Activated T-cell treated with anti-CD3 and anti-CD28 coated beads, Interleukin-2, amount 50 U/mL, for 24 hours (primary cell): ENCODE results near the gene ATAD1.
"Not testable (repeated sequence)": the region's sequence is repeated elsewhere in the genome, so short reads cannot be mapped to it uniquely, and the experiment has no call there.

ENCODE experiments used
- DNase-seq: peaks from one replicate; pipeline ENCODE4 v3.0.0-alpha.2; 2020
- H3K27ac Mint-ChIP-seq: 2 replicates; pipeline ENCODE4 v1.8.0; 2020; ENCODE audit warnings: mild to moderate bottlenecking, mixed read lengths
- H3K27me3 Mint-ChIP-seq: 2 replicates; pipeline ENCODE4 v1.8.0; 2020; ENCODE audit warnings: mixed read lengths
- H3K36me3 Mint-ChIP-seq: 2 replicates; pipeline ENCODE4 v1.8.0; 2020; ENCODE audit warnings: low read depth, mixed read lengths
- H3K4me1 Mint-ChIP-seq: 2 replicates; pipeline ENCODE4 v1.8.0; 2020; ENCODE audit warnings: low read depth, mixed read lengths
- H3K4me3 Mint-ChIP-seq: 2 replicates; pipeline ENCODE4 v1.8.0; 2020; ENCODE audit warnings: mild to moderate bottlenecking, moderate library complexity, mixed read lengths
- H3K9me3 Mint-ChIP-seq: 2 replicates; pipeline ENCODE4 v1.8.0; 2020; ENCODE audit warnings: mixed read lengths

ATAD1 gene

GRCh38 chr10:87801813-87802435 is 16.1 kb downstream of the ATAD1 start:
- peaks cover 93% of the 10 kb centered on the region for H3K36me3 Mint-ChIP-seq
- H3K27ac Mint-ChIP-seq, H3K27me3 Mint-ChIP-seq, H3K4me3 Mint-ChIP-seq, DNase-seq: not testable (repeated sequence)
- H3K9me3 Mint-ChIP-seq = peaks cover 27% of the 10 kb centered on the region
- peaks cover 58% of the 10 kb centered on the region for H3K4me1 Mint-ChIP-seq

- Mint-ChIP-seq H3K27ac (no peak overlapping the region), H3K4me3 (no peak overlapping the region), H3K9me3 (peaks cover 25% of the 10 kb centered on the region), H3K36me3 (peaks cover 90% of the 10 kb centered on the region), H3K4me1 (peaks cover 56% of the 10 kb centered on the region), H3K27me3 (no peaks in the 10 kb centered on the region)
- no peak for DNase-seq
Measured at GRCh38 chr10:87799860-87800259, 18.2 kb downstream of the ATAD1 start.

DNA sequence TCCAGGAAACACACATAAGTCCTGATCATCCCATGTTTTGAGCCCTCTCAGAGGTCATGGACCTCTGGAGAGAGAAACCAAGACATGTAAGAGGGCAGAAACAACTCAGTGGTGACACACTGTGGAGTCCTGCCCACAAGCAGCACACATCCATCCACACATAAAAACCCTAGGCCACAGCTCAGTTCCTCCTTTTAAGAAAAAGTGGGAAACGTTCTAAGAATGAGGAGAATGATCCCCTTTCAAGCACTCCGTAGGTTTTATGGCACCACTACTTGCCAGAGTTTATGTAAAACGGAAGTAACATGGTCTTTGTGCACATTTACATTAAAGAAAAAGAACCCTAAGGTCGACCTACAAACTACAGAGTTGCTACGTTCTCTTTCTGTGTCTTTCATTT is 19.9 kb downstream of the ATAD1 start:
- no peaks in the 10 kb centered on the region for H3K27me3 Mint-ChIP-seq
- H3K36me3 Mint-ChIP-seq = peaks cover 89% of the 10 kb centered on the region
- no peak overlapping the region for H3K4me3 Mint-ChIP-seq
- no peak overlapping the region for H3K27ac Mint-ChIP-seq
- peaks cover 61% of the 10 kb centered on the region for H3K4me1 Mint-ChIP-seq
- peaks cover 16% of the 10 kb centered on the region for H3K9me3 Mint-ChIP-seq
- DNase-seq = no peak

- Mint-ChIP-seq H3K4me3 (no peak overlapping the region), H3K36me3 (peaks cover 88% of the 10 kb centered on the region), H3K9me3 (no peaks in the 10 kb centered on the region), H3K4me1 (peaks cover 58% of the 10 kb centered on the region), H3K27ac (peak overlapping the region; percentile 55), H3K27me3 (no peaks in the 10 kb centered on the region)
- no peak for DNase-seq
Measured at GRCh38 chr10:87794285-87794684, 23.7 kb downstream of the ATAD1 start.

GRCh38 chr10:87790185-87790584 is 27.8 kb downstream of the ATAD1 start:
- no peaks in the 10 kb centered on the region for H3K9me3 Mint-ChIP-seq
- DNase-seq = no peak
- no peak overlapping the region for H3K4me3 Mint-ChIP-seq
- H3K36me3 Mint-ChIP-seq = peaks cover 88% of the 10 kb centered on the region
- H3K4me1 Mint-ChIP-seq = peaks cover 27% of the 10 kb centered on the region
- no peaks in the 10 kb centered on the region for H3K27me3 Mint-ChIP-seq
- H3K27ac Mint-ChIP-seq = no peak overlapping the region

GRCh38 chr10:87786421-87786820 is 31.6 kb downstream of the ATAD1 start:
- H3K4me1 Mint-ChIP-seq = peaks cover 10% of the 10 kb centered on the region

GRCh38 chr10:87782721-87783120 is 35.3 kb downstream of the ATAD1 start:
- Mint-ChIP-seq H3K36me3 (peaks cover 84% of the 10 kb centered on the region), H3K27me3 (no peaks in the 10 kb centered on the region)
- no peak for DNase-seq

More at GRCh38 chr10:87786421-87786820, 31.6 kb downstream of the ATAD1 start:
- H3K9me3 Mint-ChIP-seq = no peaks in the 10 kb centered on the region
- no peaks in the 10 kb centered on the region for H3K27me3 Mint-ChIP-seq
- H3K36me3 Mint-ChIP-seq = peaks cover 87% of the 10 kb centered on the region
- H3K27ac Mint-ChIP-seq = no peak overlapping the region
- DNase-seq = no peak
- H3K4me3 Mint-ChIP-seq = no peak overlapping the region

DNA sequence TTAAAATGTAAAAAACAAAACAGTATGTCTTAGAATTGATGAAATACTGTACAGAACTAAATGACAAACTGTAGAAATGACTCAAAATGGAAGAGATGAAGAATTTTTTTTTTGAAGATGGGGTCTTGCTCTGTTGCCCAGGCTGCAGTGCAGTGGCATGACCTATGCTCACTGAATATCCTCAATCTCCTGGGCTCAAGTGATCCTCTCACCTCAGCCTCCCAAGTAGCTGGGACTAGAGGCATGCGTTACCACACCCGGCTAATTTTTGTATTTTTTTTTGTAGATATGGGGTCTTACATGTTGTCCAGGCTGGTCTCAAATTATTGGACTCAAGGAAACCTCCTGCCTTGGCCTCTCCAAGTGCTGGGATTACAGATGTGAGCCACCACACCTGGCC is 36.5 kb downstream of the ATAD1 start:
- no peak overlapping the region for H3K4me3 Mint-ChIP-seq
- no peaks in the 10 kb centered on the region for H3K9me3 Mint-ChIP-seq
- H3K27me3 Mint-ChIP-seq = no peaks in the 10 kb centered on the region
- H3K36me3 Mint-ChIP-seq = peaks cover 84% of the 10 kb centered on the region
- peaks cover 12% of the 10 kb centered on the region for H3K4me1 Mint-ChIP-seq
- H3K27ac Mint-ChIP-seq = no peak overlapping the region
- DNase-seq = no peak

More at GRCh38 chr10:87782721-87783120, 35.3 kb downstream of the ATAD1 start:
- Mint-ChIP-seq H3K4me1 (peaks cover 12% of the 10 kb centered on the region), H3K4me3 (no peak overlapping the region), H3K9me3 (no peaks in the 10 kb centered on the region), H3K27ac (no peak overlapping the region)

GRCh38 chr10:87776328-87776727 is 41.7 kb downstream of the ATAD1 start:
- Mint-ChIP-seq H3K27ac (peak overlapping the region; percentile 68), H3K4me3 (no peak overlapping the region), H3K27me3 (no peaks in the 10 kb centered on the region), H3K9me3 (no peaks in the 10 kb centered on the region), H3K36me3 (peaks cover 74% of the 10 kb centered on the region), H3K4me1 (peaks cover 10% of the 10 kb centered on the region)
- no peak for DNase-seq

- Mint-ChIP-seq H3K27ac (peak overlapping the region; percentile 68), H3K4me1 (peaks cover 9% of the 10 kb centered on the region), H3K4me3 (no peak overlapping the region), H3K36me3 (peaks cover 71% of the 10 kb centered on the region), H3K9me3 (no peaks in the 10 kb centered on the region), H3K27me3 (no peaks in the 10 kb centered on the region)
- DNase-seq = no peak
Measured at GRCh38 chr10:87775766-87776165, 42.3 kb downstream of the ATAD1 start.

- no peak overlapping the region for H3K4me3 Mint-ChIP-seq
- H3K36me3 Mint-ChIP-seq = peaks cover 79% of the 10 kb centered on the region
- H3K27ac Mint-ChIP-seq = no peak overlapping the region
- H3K9me3 Mint-ChIP-seq = no peaks in the 10 kb centered on the region
- H3K27me3 Mint-ChIP-seq = no peaks in the 10 kb centered on the region
- peaks cover 11% of the 10 kb centered on the region for H3K4me1 Mint-ChIP-seq
- no peak for DNase-seq
Measured at GRCh38 chr10:87771871-87772500, 46.0 kb downstream of the ATAD1 start.

GRCh38 chr10:87767253-87767652 is 50.8 kb downstream of the ATAD1 start:
- H3K9me3 Mint-ChIP-seq = no peaks in the 10 kb centered on the region
- H3K4me1 Mint-ChIP-seq = peaks cover 15% of the 10 kb centered on the region
- no peak overlapping the region for H3K27ac Mint-ChIP-seq
- no peaks in the 10 kb centered on the region for H3K27me3 Mint-ChIP-seq
- no peak for DNase-seq
- H3K36me3 Mint-ChIP-seq = peaks cover 81% of the 10 kb centered on the region
- H3K4me3 Mint-ChIP-seq = no peak overlapping the region

DNA sequence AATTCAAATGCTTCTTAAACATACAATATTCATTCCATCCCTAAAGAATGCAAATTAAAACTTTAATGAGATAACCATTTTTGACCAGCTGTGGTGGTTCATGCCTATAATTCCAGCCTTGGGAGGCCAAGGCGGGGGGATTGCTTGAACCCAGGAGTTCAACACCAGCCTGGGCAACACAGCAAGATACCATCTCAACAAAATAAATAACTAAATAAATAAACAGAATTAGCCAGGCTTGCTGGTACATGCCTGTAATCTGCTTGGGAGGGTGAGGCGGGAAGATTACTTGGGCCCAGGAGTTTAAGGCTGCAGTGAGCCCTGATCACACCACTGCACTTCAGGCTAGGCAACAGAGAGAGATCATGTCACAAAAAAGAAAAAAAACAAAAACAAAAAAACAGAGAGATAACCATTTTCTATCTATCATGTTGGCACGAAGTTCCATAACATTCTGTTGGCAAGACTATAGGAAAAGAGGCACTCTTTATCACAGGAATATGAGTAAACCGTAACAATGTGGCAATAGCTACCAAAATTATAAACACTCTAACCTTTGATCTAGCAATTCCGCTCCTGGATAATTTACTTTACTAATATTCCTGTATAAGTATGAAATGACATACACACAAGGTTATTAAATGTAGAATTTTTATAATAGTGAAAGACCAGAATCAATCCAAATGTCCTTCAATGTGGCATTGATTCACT is 52.2 kb downstream of the ATAD1 start:
- H3K9me3 Mint-ChIP-seq = no peaks in the 10 kb centered on the region

GRCh38 chr10:87764072-87764934 is 53.7 kb downstream of the ATAD1 start:
- Mint-ChIP-seq H3K27ac (peak overlapping the region; percentile 83), H3K4me1 (peaks cover 41% of the 10 kb centered on the region), H3K36me3 (peaks cover 86% of the 10 kb centered on the region), H3K9me3 (no peaks in the 10 kb centered on the region), H3K27me3 (no peaks in the 10 kb centered on the region), H3K4me3 (no peak overlapping the region)
- no peak for DNase-seq

More for the DNA sequence above, 52.2 kb downstream of the ATAD1 start:
- peaks cover 86% of the 10 kb centered on the region for H3K36me3 Mint-ChIP-seq
- H3K27ac Mint-ChIP-seq = no peak overlapping the region
- no peaks in the 10 kb centered on the region for H3K27me3 Mint-ChIP-seq
- no peak overlapping the region for H3K4me3 Mint-ChIP-seq
- H3K4me1 Mint-ChIP-seq = peaks cover 29% of the 10 kb centered on the region
- DNase-seq = no peak
